Measurements from ENCODE around the gene CYP2J2.
A peak's percentile ranks its signal among the peaks of the same experiment; 100 is the strongest.
"Not testable (repeated sequence)": the region's sequence is repeated elsewhere in the genome, so short reads cannot be mapped to it uniquely, and the experiment has no call there.

The CYP2J2 gene, protein sequence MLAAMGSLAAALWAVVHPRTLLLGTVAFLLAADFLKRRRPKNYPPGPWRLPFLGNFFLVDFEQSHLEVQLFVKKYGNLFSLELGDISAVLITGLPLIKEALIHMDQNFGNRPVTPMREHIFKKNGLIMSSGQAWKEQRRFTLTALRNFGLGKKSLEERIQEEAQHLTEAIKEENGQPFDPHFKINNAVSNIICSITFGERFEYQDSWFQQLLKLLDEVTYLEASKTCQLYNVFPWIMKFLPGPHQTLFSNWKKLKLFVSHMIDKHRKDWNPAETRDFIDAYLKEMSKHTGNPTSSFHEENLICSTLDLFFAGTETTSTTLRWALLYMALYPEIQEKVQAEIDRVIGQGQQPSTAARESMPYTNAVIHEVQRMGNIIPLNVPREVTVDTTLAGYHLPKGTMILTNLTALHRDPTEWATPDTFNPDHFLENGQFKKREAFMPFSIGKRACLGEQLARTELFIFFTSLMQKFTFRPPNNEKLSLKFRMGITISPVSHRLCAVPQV

DNA sequence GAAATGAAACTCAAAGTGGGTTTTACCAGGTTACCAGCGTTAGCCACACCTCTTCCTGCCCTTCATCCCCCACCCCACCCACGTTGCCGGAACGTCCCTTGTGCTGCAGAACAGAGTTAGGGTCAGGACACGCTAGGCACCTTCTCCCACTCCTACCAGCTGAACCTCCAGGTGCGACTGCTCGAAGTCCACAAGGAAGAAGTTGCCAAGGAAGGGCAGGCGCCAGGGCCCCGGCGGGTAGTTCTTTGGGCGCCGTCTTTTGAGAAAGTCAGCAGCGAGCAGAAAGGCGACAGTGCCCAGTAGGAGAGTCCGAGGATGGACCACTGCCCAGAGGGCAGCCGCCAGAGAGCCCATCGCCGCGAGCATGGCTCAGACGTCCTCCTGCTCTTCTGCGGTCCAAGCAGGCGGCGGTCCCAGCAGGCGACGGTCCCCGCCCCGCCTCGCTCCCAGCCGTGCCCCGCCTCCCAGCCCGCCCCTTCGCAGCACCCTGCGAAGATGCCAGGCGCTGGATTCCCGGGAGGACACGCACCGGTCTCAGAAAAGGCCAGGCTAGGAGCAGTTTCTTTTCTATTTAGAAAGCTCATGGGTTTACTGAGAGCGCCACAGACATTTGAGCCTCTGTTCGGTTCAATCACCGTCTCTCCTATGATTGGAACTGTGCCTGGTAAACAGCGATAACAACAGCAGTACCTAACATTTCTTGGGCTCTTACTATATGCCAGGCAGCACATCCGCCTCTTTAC is at the start of gene CYP2J2:
CYP2J2 (minus strand) TSS at position 393 of the 743 bp plus-strand sequence; CDS start at position 366, 27 bp downstream.
- TF ChIP-seq, protein P1, sequence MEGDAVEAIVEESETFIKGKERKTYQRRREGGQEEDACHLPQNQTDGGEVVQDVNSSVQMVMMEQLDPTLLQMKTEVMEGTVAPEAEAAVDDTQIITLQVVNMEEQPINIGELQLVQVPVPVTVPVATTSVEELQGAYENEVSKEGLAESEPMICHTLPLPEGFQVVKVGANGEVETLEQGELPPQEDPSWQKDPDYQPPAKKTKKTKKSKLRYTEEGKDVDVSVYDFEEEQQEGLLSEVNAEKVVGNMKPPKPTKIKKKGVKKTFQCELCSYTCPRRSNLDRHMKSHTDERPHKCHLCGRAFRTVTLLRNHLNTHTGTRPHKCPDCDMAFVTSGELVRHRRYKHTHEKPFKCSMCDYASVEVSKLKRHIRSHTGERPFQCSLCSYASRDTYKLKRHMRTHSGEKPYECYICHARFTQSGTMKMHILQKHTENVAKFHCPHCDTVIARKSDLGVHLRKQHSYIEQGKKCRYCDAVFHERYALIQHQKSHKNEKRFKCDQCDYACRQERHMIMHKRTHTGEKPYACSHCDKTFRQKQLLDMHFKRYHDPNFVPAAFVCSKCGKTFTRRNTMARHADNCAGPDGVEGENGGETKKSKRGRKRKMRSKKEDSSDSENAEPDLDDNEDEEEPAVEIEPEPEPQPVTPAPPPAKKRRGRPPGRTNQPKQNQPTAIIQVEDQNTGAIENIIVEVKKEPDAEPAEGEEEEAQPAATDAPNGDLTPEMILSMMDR (IDR thresholded peaks at IDR 0.05; ENCODE audit: extremely low read depth, missing control alignments) = no peak
- DNase-seq (ENCODE audit: low spot score) = no peak

DNA sequence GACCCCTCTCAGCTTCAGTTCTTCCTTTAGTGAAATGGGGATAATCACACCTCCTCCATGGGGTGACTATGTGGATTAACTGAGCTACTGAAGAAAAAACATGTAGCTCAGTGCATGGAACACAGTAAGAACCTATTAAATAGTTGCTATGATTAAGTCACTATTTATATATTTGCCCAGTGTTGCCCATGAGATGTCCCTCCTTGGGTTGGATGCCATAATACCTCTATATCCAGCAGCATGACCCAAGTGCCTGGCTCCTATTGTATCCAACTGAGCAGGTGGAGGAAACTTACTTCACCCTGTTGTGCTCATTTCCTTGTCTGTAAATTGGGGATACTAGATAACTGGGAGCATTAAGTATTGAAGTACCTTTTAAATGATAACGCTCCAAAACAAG is 47.1 kb upstream of the CYP2J2 start:
- DNase-seq (ENCODE audit: low spot score) = no peak

DNA sequence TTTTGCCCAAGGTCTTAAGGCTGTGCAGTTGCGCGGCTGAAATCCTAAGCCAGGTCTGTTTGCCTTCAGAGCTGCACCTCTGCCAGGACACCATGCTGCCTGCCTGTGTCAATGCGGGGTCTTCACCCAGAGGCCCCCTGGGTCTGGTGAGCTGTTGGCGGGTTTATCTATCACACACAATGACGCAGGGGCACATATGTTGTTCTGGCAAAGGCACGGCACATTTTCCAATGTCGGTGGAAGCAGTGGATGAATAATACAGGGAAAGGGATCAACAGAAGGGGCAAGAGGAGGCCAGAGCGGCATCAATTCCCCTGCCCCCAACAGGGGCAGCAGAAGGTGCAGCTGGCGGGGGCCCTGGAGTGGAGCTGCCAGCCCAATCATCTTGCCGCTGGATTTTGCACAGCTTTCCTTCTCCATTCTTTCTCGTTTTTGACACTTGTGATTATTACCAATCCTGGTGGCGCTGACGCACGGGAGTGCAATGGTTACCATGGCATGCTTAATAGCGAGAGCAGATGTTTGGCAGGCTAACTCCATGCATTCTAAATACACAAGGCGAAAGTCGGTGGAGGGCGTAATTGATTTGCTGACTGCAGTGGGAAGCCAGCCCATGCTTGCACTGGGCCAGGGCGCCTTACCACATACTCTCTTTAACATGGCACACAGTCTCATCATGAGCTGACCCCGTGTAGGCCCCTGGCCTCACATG is 45.8 kb upstream of the CYP2J2 start:
- no peak for DNase-seq (ENCODE audit: low spot score)
- TF ChIP-seq, protein P1 (IDR thresholded peaks at IDR 0.05; ENCODE audit: extremely low read depth, missing control alignments) = no peak

More for the DNA sequence above, 47.1 kb upstream of the CYP2J2 start:
- TF ChIP-seq, protein P1 (IDR thresholded peaks at IDR 0.05; ENCODE audit: extremely low read depth, missing control alignments) = no peak

DNA sequence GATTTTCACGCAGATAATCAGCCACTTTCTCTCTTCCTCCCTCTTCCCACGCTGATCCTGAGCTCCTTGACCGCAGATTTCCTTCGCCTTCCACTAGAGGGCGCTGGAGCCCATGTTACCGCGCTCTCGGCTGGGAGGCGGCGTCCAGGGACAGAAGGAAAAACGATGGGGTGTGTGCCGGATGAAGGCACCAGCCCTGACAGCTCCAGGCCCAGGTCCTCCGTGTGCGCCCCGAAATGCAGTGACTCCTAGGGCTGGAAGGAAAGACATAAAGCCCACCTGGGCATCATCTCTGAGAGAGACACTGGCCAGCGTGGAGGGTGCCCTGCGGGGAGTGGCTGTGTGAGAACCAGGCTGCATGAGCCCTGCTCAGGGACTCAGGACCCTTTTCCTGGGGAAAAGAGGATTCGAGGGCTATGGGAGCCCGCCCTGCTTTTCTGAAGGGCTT is 44.9 kb upstream of the CYP2J2 start:
- TF ChIP-seq, protein P1 (IDR thresholded peaks at IDR 0.05; ENCODE audit: extremely low read depth, missing control alignments) = peak; percentile 74
- peak; percentile 73 for DNase-seq (ENCODE audit: low spot score)

DNA sequence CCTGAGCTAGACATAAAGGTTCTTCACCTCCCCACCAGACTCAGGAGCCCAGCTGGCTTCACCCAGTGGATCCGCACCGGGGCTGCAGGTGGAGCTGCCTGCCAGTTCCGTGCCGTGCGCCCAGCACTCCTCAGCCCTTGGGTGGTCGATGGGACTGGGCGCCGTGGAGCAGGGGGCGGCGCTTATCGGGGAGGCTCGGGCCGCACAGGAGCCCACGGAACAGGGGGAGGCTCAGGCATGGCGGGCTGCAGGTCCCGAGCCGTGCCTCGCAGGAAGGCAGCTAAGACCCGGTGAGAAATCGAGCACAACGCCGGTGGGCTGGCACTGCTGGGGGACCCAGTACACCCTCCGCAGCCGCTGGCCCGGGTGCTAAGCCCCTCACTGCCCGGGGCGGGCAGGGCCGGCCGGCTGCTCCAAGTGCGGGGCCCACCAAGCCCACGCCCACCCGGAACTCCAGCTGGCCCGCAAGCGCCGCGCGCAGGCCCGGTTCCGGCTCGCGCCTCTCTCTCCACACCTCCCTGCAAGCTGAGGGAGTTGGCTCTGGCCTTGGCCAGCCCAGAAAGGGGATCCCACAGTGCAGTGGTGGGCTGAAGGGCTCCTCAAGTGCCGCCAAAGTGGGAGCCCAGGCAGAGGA is 43.1 kb upstream of the CYP2J2 start:
- not testable (repeated sequence) for DNase-seq (ENCODE audit: low spot score)

DNA sequence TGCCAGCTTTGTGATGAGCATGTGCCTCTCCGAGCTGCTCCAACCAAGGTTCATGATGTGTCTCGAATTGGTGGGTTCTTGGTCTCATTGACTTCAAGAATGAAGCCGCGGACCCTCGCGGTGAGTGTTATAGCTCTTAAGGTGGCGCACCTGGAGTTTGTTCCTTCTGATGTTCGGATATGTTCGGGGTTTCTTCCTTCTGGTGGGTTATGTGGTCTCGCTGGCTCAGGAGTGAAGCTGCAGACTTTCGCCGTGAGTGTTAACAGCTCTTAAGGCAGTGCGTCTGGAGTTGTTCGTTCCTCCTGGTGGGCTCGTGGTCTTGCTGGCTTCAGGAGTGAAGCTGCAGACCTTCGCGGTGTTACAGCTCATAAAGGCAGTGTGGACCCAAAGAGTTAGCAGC is 42.2 kb upstream of the CYP2J2 start:
- not testable (repeated sequence) for DNase-seq (ENCODE audit: low spot score)

DNA sequence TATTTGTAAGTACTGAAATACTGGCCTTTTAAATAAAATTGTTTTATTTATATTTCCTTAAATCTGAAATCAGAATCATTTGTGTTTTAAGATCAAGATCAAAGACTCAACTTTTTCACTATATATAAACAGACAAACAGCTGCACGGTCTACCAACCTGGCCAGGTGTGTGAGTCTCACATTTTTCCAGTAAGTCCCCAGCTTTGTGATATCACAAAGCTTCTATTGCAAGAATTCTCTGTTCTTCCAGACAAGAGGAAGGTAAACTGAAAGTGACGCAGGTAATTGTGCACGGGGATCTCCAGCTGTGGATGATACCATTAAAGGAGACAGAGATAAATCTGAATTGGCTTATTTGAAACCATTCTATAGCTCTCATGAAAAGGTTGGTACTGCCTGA is 41.2 kb upstream of the CYP2J2 start:
- no peak for DNase-seq (ENCODE audit: low spot score)

More for the DNA sequence above, 41.2 kb upstream of the CYP2J2 start:
- TF ChIP-seq, protein P1 (IDR thresholded peaks at IDR 0.05; ENCODE audit: extremely low read depth, missing control alignments) = no peak

All from GM20000 (cell line).